Measurements from ENCODE around the gene TNIK.

TNIK gene

DNA sequence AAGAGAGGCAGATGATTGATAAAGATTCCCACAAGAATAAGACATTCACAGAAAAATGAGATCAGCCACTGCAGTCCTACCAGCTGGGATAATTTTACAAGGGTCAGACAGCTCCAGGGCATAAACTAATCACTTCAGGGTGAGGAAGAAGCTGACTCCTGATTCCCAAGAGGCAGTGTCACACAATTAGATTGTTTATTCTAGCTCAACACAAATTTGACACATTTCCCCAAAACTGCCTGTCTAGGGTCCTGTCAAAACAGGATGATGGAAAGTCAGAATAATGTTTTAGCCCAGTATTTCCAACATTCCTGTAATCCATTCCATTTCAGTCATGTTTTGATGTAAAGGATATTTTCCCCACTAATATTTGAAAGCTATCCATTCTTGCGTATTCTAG, 110.8 kb downstream of the TNIK start:
- Histone ChIP-seq H3K4me1 (ENCODE audit: low read depth, poor library complexity, severe bottlenecking) (no peaks in the 10 kb centered on the region), H3K9ac (no peak overlapping the region), H3K79me2 (ENCODE audit: insufficient read depth, low read depth) (no peaks in the 10 kb centered on the region), H3K27me3 (ENCODE audit: insufficient read depth, low read depth) (no peaks in the 10 kb centered on the region), H3K27ac (no peak overlapping the region), H3K36me3 (ENCODE audit: insufficient read depth) (no peaks in the 10 kb centered on the region), H3K4me2 (no peak overlapping the region), H2AFZ (ENCODE audit: low read depth) (no peak overlapping the region), H3K4me3 (IDR thresholded peaks at IDR 0.05; ENCODE audit: insufficient read depth, low read depth, low read length) (no peak overlapping the region), H4K20me1 (ENCODE audit: insufficient read depth) (no peaks in the 10 kb centered on the region)
- TF ChIP-seq, protein P1, sequence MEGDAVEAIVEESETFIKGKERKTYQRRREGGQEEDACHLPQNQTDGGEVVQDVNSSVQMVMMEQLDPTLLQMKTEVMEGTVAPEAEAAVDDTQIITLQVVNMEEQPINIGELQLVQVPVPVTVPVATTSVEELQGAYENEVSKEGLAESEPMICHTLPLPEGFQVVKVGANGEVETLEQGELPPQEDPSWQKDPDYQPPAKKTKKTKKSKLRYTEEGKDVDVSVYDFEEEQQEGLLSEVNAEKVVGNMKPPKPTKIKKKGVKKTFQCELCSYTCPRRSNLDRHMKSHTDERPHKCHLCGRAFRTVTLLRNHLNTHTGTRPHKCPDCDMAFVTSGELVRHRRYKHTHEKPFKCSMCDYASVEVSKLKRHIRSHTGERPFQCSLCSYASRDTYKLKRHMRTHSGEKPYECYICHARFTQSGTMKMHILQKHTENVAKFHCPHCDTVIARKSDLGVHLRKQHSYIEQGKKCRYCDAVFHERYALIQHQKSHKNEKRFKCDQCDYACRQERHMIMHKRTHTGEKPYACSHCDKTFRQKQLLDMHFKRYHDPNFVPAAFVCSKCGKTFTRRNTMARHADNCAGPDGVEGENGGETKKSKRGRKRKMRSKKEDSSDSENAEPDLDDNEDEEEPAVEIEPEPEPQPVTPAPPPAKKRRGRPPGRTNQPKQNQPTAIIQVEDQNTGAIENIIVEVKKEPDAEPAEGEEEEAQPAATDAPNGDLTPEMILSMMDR (conservative IDR thresholded peaks at IDR 0.05; ENCODE audit: low read depth, low read length): no peak

DNA sequence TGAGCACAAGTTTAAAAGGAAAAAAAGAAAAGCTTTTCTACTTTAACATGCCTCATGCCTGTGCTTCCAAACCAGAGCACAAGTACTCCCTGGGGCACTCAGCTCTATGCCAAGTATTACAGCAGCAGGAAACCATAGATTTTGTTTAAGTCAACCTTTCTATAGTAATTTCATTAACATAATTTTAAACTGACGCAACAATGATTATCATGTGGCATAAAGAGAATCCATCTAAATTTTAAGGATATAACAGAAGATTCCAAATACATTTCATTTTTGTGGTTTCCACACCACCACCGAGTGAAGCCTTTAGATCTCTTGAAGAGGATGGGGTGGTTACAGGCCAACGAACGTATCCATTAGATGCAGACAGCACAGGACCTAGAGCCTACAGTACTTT, 112.1 kb downstream of the TNIK start:
- no peaks in the 10 kb centered on the region for H3K79me2 ChIP-seq (ENCODE audit: insufficient read depth, low read depth)
- no peaks in the 10 kb centered on the region for H4K20me1 ChIP-seq (ENCODE audit: insufficient read depth)
- no peak overlapping the region for H3K4me2 ChIP-seq
- H2AFZ ChIP-seq (ENCODE audit: low read depth): no peak overlapping the region
- H3K4me1 ChIP-seq (ENCODE audit: low read depth, poor library complexity, severe bottlenecking): no peaks in the 10 kb centered on the region
- no peak overlapping the region for H3K9ac ChIP-seq
- TF ChIP-seq, protein P1 (conservative IDR thresholded peaks at IDR 0.05; ENCODE audit: low read depth, low read length): no peak
- H3K4me3 ChIP-seq (IDR thresholded peaks at IDR 0.05; ENCODE audit: insufficient read depth, low read depth, low read length): no peak overlapping the region
- H3K27ac ChIP-seq: no peak overlapping the region
- H3K27me3 ChIP-seq (ENCODE audit: insufficient read depth, low read depth): no peaks in the 10 kb centered on the region
- no peaks in the 10 kb centered on the region for H3K36me3 ChIP-seq (ENCODE audit: insufficient read depth)

DNA sequence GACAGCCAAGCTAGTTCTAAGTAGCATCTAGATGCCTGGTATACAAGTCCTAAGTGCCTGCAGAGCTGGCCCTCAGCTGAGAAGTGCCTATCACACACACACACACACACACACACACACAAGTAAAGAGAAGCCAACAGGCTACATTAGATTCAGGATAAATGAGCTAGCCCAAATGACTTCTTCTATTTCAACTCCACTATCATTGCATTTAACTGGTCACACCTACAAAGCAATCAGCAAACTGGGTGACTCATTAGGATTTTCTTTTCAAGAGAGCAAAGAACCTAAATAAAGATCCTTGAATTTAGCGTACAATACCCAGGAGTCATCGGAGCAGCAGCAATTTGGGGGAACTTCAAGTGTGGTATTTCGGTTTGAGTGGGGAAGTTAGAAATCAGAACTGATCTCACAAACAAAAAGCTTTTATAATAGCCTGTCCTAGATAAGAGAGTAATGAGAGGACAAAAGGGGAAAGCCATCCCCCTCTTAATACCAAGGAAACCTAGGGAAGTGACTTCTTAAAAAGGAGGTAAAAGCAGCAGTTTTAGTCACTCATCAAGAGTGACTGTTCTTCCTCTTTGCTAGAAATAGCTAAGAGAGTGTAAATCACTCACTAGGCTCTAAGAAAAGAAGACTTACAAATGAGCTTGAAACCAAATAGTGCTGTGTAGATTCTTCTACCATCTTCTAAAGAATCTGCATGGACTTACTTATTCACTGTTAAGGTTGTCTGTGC, 112.7 kb downstream of the TNIK start:
- H3K4me1 ChIP-seq (ENCODE audit: low read depth, poor library complexity, severe bottlenecking): no peaks in the 10 kb centered on the region
- H3K4me3 ChIP-seq (IDR thresholded peaks at IDR 0.05; ENCODE audit: insufficient read depth, low read depth, low read length): no peak overlapping the region
- H3K36me3 ChIP-seq (ENCODE audit: insufficient read depth): no peaks in the 10 kb centered on the region
- no peak overlapping the region for H3K4me2 ChIP-seq
- no peak overlapping the region for H3K9ac ChIP-seq
- H3K79me2 ChIP-seq (ENCODE audit: insufficient read depth, low read depth): no peaks in the 10 kb centered on the region
- TF ChIP-seq, protein P1 (conservative IDR thresholded peaks at IDR 0.05; ENCODE audit: low read depth, low read length): no peak
- H2AFZ ChIP-seq (ENCODE audit: low read depth): no peak overlapping the region
- no peak overlapping the region for H3K27ac ChIP-seq
- no peaks in the 10 kb centered on the region for H4K20me1 ChIP-seq (ENCODE audit: insufficient read depth)
- H3K27me3 ChIP-seq (ENCODE audit: insufficient read depth, low read depth): no peaks in the 10 kb centered on the region

DNA sequence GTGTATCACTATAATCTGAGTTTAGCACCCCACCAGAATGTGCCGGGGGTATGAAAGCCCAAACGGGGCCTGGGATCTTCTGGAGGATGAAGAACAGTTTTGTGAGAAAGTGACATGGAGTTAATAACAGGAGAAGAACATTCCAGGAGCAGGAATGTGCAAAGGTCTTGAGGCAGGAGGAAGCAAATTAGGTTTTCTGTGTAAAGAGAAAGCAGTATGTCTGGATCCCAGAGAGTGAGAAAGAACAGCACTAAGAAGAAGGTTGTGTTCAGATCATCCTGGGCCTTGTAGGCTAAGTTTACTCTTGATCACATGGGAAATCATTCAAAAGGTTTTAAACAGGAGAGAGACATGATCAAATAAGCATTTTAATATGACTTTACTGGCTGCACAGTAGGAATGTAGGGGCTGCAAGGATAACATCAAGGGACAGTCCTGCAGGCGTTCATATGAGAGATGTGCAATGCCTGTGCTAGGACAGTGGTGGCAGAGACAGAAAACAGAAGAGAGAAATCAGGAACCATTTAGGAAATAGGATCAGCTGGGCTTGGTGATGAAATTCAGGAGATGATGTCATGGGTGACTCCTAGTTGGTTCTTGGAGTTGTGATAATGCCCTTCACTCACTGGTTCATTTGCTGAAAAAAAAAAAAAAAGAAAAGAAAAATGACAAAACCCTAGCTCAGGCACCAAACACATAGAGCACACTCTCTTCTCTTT, 113.5 kb downstream of the TNIK start:
- H2AFZ ChIP-seq (ENCODE audit: low read depth): no peak overlapping the region
- H3K27me3 ChIP-seq (ENCODE audit: insufficient read depth, low read depth): no peaks in the 10 kb centered on the region
- no peaks in the 10 kb centered on the region for H3K4me1 ChIP-seq (ENCODE audit: low read depth, poor library complexity, severe bottlenecking)
- no peaks in the 10 kb centered on the region for H4K20me1 ChIP-seq (ENCODE audit: insufficient read depth)
- H3K36me3 ChIP-seq (ENCODE audit: insufficient read depth): no peaks in the 10 kb centered on the region
- no peaks in the 10 kb centered on the region for H3K79me2 ChIP-seq (ENCODE audit: insufficient read depth, low read depth)
- H3K4me2 ChIP-seq: no peak overlapping the region
- TF ChIP-seq, protein P1 (conservative IDR thresholded peaks at IDR 0.05; ENCODE audit: low read depth, low read length): no peak
- no peak overlapping the region for H3K9ac ChIP-seq
- H3K4me3 ChIP-seq (IDR thresholded peaks at IDR 0.05; ENCODE audit: insufficient read depth, low read depth, low read length): no peak overlapping the region
- no peak overlapping the region for H3K27ac ChIP-seq
